Activated CD4-positive, alpha-beta T cell treated with anti-CD3 and anti-CD28 coated beads, Interleukin-2, amount 50 U/mL, for 16 hours (primary cell): ENCODE data around the gene COLGALT1.
A peak's percentile ranks its signal among the peaks of the same experiment; 100 is the strongest.
"Not testable (repeated sequence)": the region's sequence is repeated elsewhere in the genome, so short reads cannot be mapped to it uniquely, and the experiment has no call there.

Source experiments
- DNase-seq: peaks from one replicate; pipeline ENCODE4 v3.0.0-alpha.2; 2020

Gene COLGALT1

DNA sequence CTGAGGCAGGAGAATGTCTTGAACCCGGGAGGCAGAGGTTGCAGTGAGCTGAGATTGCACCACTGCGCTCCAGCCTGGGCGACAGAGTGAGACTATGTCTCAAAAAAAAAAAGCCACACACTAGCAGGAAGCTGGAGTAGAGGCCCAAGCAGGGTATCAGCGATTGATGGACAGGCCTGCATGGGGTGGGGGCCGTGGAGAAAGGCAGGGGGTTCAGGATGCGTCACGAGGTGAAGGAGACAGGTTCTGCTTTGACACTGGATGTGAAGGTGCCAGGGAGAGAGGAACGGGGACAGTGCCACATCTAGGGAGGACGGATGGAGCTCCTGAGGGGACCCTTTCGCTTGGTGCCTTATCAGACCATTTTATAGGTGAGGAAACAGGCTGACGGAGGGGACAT is 7.1 kb downstream of the COLGALT1 start:
- DNase-seq = no peak

DNA sequence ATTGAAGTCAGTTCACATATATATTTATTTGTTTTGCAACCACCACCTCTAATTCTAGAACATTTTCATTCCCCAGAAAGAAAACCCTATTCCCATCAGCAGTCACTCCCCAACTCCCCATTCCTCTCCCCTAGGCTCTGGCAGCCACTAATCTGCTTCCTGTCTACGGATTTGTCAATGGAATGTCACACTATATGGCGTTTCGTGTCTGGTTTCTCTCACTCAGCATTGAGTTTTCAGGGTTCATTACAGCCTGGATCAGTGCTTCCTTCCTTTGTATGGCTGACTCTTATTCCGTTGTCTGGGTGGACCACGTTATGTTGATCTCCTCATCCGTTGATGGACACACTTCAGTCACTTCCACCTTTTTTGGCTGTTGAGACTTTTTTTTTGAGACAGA is 9.3 kb downstream of the COLGALT1 start:
- no peak for DNase-seq

DNA sequence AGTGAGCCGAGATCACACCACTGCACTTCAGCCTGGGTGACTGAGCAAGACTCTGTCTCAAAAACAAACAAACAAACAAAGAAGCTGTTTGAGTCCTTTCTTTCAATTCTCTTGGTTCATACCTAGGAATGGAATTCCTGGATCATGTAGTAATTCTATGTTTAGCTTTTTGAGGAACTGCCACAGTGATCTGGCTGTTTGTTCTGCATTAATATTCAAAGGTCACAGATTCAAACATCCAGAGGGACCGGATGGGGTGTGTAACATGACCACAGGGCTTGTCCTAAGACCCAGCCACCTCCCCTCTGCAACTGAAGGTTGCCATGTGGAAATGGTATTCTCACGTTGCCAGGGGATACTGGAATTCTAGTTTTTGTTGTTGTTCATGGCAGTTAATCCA is 10.2 kb downstream of the COLGALT1 start:
- no peak for DNase-seq

DNA sequence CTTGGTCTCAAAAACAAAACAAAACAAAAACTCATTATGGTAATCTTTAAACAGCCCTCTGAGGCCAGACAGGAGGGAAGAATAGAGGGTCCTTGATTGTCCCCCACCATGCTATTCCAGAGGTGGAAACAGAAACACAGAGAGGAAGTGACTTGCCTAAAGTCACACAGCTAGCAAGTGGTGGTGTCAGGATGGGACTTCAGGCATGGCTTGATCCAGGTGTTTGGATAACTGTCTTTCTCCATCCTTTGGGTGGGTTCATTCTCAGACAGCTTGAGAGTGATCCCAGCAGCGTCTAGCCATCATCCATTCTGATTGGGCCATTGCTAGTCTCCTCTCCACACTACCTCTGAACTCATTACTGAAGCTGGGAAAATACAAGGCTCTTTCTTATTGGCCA is 12.5 kb downstream of the COLGALT1 start:
- no peak for DNase-seq

DNA sequence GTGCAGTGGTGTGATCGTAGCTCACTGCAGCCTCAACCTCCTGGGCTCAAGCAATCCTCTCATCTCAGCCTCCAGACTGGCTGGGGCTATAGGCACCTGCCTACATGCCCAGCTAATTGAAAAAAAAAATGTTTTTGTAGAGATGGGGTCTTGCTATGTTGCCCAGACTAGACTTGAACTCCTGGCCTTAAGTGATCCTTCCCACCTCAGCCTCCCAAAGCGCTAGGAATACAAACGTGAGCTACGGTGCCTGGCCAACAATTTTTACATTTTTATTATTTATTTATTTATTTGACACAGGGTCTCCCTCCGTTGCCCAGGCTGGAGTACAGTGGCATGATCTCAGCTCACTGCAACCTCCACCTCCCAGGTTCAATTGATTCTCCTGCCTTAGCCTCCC is 14.8 kb downstream of the COLGALT1 start:
- not testable (repeated sequence) for DNase-seq

DNA sequence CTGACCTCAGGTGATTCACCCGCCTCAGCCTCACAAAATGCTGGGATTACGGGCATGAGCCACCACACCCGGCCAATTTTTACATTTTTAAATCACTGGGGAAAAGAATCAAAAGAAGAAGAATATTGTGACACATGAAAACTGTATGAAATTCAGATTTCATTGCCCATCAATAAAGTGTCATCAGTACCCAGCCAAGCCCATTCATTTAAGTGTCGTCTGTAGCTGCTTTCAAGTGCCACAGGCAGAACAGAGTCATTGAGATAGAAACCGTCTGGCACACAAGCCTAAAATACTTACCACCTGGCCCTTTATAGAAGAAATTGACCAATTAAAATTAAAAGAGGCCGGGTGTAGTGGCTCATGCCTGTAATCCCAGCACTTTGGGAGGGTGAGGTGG is 15.3 kb downstream of the COLGALT1 start:
- DNase-seq = no peak

DNA sequence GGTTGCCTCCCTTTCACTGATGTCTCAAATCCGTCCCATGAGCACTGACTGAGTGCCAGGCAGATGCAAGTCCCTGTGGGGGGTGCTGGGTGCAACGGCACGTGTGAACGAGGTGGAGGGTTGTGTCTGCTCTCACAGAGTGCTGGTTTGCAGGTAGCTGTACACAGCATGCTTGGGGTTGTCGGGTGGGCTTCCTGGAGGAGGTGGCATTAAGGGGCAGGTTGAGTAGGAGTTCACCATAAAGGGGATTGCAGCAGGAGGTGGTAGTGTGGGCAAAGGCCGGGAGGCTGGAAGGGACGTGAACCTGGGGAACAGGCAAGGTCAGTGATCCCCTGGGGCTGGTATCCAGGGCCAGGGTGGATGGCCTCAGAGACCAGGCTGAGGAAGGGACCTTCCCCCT is 17.2 kb downstream of the COLGALT1 start:
- no peak for DNase-seq

DNA sequence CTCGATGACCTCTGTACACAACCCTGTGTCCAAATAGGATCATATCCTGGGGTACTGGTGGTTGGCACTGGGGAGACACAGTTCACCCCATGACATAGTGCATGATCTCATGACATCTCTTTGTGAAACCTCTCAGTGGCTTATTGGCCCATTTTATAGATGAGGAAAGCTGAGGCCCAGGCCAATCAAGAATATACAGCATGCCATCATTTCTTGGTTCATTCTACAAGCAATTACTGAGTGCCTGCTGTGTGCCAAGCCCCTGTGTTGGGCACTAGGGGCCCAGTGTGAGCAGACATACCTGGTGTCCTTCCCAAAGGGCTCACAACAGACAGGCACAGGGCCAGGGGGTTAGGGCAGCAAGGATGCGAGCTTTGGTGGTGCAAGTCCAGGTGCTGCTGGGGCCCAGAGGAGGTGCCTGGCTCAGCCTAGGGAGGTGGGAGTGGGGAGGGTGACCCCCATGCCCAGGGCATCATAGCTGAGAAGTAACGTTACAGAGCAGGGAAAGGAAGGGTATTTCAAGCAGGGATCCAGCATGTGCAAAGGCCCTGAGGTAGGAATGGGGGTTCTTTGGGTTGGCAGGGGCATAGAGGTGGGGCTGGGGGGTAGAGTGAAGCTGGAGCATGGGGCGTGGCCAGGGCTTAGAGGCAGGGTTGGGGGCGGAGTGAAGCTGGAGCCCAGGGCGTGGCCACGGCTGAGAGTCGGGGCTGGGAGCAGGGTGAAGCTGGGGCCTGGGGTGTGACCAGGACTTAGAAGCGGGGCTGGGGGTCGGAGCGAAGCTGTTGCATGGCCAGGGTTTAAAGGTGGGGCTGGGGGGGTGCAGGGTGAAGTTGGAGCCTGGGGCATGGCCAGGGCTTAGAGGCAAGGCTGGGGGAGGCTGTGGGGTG is 20.7 kb downstream of the COLGALT1 start:
- no peak for DNase-seq

DNA sequence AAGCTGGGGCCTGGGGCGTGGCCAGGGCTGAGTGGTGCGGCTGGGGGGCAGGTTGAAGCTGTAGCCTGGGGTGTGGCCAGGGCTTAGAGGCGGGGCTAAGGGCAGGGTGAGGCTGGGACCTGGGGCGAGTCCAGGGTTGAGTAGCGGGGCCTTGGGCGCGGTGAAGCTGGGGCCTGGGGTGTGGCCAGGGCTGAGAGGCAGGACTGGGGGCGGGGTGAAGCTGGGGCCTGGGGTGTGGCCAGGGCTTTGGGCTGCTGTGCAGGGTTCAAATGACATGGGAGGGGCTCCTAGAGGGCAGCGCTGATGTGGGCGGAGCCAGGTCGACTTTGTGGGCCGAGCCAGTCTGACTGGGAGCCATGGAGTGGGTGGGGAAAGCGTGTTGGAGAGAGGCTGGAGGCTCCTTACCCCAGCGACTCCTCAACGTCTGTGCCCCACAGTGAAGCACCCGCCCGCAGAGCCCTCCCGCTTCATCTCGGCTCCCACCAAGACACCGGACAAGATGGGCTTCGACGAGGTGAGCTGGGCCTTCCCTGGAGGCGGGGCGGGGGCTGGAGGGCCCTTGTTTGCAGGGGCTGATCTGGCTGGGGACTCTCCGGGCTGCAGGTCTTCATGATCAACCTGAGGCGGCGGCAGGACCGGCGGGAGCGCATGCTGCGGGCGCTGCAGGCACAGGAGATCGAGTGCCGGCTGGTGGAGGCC is 21.5 kb downstream of the COLGALT1 start:
- DNase-seq = peak; percentile 14

DNA sequence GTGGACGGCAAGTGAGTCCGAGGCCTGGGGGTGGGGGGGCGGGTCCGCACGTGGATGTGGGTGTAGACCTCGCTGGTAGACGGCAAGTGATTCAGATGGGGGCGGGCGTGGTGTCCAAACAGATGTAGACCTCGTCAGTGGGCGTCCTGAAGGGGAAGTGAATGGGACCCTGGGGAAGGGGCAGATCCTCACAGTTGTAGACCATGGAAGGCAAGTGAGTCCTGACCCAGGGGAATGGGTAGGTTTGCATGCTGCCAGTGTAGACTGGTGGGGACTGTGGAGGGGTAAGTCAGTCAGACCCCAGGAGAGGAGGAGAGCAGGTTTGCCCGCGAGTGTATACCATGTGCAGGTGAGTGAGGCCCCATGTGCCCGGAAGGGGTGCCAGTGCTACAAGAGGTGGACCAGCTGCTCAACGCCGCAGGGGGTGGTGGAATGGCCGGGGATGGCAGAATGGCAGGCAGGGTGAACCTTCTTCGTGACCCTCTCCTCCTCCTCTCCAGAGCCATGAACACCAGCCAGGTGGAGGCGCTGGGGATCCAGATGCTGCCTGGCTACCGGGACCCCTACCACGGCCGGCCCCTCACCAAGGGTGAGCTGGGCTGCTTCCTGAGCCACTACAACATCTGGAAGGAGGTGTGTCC is 22.1 kb downstream of the COLGALT1 start:
- no peak for DNase-seq

DNA sequence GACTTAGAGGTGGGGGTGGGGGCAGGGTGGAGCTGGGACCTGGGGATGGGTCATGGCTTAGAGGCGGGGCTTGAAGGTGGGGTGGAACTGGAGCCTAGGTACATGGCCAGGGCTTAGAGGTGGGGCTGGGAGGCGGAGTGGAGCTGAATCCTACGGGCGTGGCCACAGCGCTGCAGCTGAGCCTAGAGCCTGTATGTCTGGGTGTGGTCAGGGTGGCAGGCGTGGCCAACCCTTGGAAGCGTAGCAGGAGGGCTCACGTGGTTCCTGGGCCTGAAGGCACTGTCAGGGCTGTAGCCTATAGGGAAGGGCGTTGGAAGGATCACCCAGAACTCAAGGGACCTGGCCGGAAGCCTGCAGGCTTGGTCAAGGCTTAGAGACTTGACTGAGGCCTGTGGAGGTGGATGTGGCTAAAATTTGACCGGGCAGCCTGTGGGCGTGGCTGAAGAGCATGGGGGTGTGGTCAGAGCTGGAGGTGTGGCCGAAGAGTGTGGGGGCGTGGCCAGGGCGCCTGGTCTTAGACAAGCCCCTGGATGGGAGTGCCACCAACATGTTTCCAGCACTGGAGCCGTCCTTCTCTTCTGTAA is 24.3 kb downstream of the COLGALT1 start:
- DNase-seq = peak; percentile 30

DNA sequence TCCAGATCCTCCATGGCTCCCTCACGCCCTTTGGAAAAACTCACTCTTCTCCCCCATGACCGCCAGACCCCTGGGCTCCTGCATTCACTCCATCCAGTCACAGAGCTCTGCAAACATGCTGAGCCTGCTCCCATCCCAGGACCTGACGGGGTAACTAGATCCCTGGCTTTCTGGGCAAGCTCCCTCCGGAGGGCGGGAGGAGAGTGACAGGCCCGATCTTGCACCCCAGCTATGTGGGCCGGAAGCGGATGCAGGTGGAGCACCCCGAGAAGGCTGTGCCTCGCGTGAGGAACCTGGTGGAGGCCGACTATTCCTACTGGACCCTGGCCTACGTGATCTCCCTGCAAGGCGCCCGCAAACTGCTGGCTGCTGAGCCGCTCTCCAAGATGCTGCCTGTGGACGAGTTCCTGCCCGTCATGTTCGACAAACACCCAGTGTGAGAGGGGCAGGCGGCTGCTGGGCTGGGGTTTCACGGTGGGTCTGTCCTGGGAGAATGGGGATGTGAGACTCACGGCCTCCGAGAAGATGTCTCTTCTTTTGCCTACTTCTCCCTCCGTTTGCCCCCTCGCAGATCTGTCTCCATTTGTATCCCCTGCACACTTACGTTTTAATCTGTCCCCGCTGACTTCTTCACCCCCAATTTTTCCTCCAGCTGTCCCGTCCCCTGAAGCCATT is 25.2 kb downstream of the COLGALT1 start:
- DNase-seq = no peak

DNA sequence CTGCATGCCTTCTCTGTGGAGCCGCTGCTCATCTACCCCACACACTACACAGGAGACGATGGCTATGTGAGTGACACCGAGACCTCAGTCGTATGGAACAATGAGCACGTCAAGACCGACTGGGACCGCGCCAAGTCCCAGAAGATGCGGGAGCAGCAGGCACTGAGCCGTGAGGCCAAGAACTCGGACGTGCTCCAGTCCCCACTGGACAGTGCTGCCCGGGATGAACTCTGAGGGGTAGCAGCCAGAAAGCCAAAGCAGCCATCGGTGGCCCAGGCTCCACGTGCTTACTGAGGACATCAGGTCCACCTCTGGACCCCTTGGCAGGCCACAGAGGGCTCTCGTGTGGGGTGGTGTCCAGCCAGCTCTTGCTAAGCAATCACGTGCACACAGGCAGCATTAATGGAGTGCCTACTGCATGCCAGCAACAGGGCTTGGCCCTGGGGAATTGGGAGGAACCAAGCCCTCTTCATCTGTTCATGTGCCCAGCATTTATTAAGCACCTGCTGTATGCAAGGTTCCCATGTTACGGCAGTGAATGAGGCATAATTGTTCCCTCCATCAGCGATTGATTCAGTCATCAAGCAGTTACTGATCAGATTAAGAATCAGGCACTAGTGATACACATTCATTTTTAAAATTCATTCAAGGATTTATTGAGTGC is 25.9 kb downstream of the COLGALT1 start:
- DNase-seq = no peak

DNA sequence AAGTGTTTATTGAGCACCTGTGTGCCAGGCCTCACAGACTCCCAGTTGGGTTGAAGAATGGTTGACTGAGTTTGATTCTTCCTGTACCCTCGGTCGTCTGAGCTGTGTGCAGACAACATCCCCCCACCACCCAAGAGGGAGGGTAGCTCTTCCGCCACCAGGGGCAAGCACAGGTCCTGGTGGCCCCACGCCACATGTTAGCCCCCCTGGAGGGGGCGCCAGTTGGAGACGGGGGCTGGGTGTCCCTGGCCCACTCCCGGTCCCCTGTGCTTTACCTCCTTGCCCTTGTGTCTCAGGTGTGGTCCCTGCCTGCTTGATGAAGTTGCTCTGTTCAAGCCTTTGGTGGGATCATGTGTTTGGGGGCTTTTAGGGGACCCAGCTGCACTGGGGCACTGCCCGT is 27.2 kb downstream of the COLGALT1 start:
- no peak for DNase-seq

DNA sequence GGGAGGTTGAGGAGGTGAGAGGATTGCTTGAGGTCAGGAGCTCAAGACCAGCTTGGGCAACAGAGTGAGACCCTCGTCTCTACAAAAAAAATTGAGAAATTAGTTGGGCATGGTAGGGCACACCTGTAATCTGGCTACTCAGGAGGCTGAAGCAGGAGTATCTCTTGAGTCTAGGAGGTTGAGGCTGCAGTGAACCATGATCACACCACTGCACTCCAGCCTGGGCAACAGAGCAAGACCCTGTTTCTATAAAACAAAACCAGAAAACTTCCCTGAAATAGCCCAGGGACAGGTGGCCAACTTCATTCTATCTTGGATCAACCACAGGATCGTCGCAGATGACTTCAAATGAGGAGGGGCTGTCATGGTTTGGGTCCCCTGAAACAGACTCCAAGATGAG is 28.7 kb downstream of the COLGALT1 start:
- no peak for DNase-seq

DNA sequence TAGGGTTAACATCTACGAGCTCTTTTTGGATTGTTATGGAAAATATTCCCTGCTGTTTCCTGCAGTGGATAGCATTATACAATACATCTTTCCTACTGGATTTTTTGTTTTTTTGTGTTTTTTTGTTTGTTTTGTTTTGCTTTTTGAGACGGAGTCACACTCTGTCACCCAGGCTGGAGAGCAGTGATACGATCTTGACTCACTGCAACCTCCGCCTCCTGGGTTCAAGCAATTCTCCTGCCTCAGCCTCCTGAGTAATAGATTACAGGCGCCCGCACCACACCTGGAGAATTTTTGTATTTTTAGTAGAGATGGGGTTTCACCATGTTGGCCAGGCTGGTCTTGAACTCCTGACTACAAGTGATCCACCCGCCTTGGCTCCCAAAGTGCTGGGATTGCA is 29.9 kb downstream of the COLGALT1 start:
- DNase-seq = not testable (repeated sequence)

DNA sequence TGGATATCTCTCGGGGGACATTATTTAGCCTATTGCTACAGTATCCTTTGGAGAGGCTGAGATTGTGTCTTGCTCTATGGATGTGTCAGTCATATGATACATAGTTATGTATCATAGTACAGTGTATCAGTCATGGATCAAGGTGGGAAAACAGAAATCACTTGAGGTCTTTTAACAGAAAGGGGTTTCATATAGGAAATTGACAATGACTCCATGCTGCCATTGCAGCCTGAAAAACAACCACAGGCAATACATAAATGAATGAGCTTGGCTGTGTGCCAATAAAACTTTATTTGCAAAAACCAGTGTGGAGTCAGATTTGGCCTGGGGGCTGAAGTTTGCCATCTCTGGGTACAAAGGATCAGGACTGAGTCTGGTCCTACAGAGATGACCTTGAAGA is 35.4 kb downstream of the COLGALT1 start:
- DNase-seq = peak; percentile 41

DNA sequence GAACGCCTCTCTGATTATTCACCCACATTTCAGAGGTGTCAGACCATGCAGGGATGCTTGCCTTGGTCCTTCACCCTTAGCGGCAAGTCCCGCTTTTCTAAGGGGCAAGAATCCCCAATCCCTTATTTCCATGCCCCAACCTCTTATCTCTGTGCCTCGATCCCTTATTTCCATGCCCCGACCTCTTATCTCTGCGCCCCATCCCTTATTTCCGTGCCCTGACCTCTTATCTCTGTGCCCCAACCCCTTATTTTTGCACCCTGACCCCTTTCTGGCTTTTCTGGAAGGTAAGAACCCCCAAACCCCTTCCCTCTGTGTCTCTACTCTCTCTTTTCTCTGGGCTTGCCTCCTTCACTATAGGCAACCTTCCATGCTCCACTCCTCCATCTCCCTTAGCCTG is 38.8 kb downstream of the COLGALT1 start:
- DNase-seq = not testable (repeated sequence)

DNA sequence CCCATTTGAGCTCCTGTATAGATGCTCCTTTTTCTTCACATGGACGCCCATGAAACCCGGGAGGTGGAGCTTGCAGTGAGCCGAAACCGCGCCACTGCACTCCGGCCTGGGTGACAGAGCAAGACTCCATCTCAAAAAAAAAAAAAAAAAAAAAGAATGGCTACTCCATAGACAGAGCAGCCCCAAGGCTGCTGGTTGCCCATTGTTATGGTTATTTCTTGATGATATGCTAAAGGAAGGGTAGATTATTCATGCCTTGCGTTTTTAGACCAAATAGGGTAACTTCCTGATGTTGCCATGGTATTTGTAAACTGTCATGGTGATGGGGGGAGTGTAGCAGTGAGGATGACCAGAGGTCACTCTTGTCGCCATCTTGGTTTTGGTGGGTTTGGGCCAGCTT is 42.6 kb downstream of the COLGALT1 start:
- not testable (repeated sequence) for DNase-seq

DNA sequence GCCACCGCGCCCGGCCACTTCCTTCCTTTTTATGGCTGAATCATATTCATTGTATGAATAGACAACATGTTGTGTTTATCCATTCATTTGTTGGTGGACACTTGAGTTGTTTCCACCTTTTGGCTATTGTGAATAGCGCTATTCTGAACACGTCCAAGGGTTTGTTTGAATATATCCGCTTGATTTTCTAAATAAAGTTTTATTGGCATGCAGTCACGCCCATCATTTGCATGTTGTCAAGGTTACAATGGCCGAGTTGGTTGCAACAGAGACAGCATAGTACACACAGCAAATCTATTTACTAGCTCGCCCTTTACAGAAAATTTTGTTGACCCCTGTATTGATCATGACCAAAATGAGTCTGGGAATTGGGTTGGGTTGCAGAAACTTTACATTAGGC is 43.5 kb downstream of the COLGALT1 start:
- DNase-seq = no peak

DNA sequence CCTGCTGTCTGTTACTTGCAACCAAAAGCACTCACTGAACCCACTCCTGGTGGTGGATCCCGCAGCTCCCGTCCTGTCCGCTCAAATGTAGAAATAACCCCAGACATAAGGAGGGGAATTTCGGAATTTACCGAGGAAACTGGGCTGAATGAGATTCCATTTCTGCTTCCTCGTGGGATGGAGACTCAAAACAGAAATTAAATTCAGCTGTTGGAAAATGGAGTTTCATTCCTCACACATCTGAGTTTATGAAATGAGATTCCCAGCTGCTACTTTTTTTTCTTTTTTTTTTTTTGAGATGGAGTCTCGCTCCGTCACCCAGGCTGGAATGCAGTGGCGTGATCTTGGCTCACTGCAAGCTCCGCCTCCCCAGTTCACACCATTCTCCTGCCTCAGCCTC is 44.3 kb downstream of the COLGALT1 start:
- DNase-seq = no peak

DNA sequence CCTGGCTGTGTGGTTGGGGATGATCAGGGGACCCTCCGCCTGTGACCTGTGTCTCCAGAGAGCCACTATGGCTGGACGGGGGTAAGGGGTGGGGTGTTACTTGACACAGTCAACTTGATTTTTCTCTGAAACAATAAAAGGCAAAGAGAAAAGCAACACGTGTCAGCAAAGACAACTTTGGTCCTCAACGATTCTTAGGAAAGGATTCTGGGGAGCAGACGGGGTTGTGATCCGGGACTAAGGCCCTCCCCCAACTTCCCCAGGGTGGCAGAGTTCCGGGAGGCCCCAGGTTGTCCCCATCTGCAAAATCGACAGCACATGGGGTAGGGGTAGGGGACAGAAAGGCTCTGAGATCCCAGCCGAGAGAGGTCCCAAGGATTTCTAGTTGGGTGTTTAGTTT is 46.2 kb downstream of the COLGALT1 start:
- DNase-seq = no peak
